Loucy (cell line): Measurements from ENCODE around the gene CRYBB1.

Experiments
- H2AFZ ChIP-seq: fragments of 200-600 bp; sonication (generic); 2 replicates; pipeline ENCODE4 v1.6.0; 2016; ENCODE audit warnings: antibody characterized with exemption, mild to moderate bottlenecking, low read length, moderate library complexity
- H3F3A ChIP-seq: fragments of 200-600 bp; 2 replicates; pipeline ENCODE4 v1.6.0; 2016; ENCODE audit warnings: antibody characterized with exemption, low read depth, mild to moderate bottlenecking
- H3K27me3 ChIP-seq: fragments of 200-600 bp; sonication (generic); 2 replicates; pipeline ENCODE4 v1.6.1; 2014; ENCODE audit warnings: low read length, mild to moderate bottlenecking; ENCODE audit not compliant: insufficient read depth, poor library complexity, severe bottlenecking
- H3K36me3 ChIP-seq: fragments of 200-600 bp; sonication (generic); 2 replicates; pipeline ENCODE4 v1.6.1; 2016; ENCODE audit warnings: low read length; ENCODE audit not compliant: insufficient read depth
- H3K4me1 ChIP-seq: fragments of 200-600 bp; sonication (generic); 2 replicates; pipeline ENCODE4 v1.5.1; 2014; ENCODE audit warnings: low read length, mild to moderate bottlenecking; ENCODE audit not compliant: insufficient read depth, poor library complexity, severe bottlenecking
- H3K4me2 ChIP-seq: fragments of 200-600 bp; sonication (generic); 2 replicates; pipeline ENCODE4 v1.6.0; 2014; ENCODE audit warnings: antibody characterized with exemption, low read length, low read depth, mild to moderate bottlenecking; ENCODE audit not compliant: poor library complexity, severe bottlenecking
- H3K4me3 ChIP-seq: fragments of 200-600 bp; sonication (generic); 2 replicates; pipeline ENCODE4 v1.5.1; 2014; ENCODE audit warnings: low read length, mild to moderate bottlenecking, mixed read lengths; ENCODE audit not compliant: poor library complexity, severe bottlenecking
- H3K79me2 ChIP-seq: fragments of 200-600 bp; sonication (generic); 2 replicates; pipeline ENCODE4 v1.6.1; 2014; ENCODE audit warnings: low read length; ENCODE audit not compliant: insufficient read depth
- H3K9ac ChIP-seq: fragments of 200-600 bp; sonication (generic); 2 replicates; pipeline ENCODE4 v1.6.0; 2014; ENCODE audit warnings: mild to moderate bottlenecking, low read depth, low read length, moderate library complexity; ENCODE audit not compliant: poor library complexity, severe bottlenecking
- H3K9me2 ChIP-seq: fragments of 200-600 bp; sonication (generic); replicated peaks from 2 replicates; pipeline ENCODE4 v1.6.1; 2016; ENCODE audit warnings: low read depth, low read length, mixed read lengths
- H3K9me3 ChIP-seq: fragments of 200-600 bp; sonication (generic); 2 replicates; pipeline ENCODE4 v1.6.1; 2014; ENCODE audit warnings: mild to moderate bottlenecking, antibody characterized with exemption, low read length, low read depth; ENCODE audit not compliant: insufficient read depth
- H4K20me1 ChIP-seq: fragments of 200-600 bp; sonication (generic); 2 replicates; pipeline ENCODE4 v1.6.0; 2014; ENCODE audit warnings: antibody characterized with exemption, low read length, mild to moderate bottlenecking; ENCODE audit not compliant: insufficient read depth, poor library complexity, severe bottlenecking
- CTCF ChIP-seq: fragments of 200-600 bp; sonication (generic); conservative IDR thresholded peaks from 2 replicates; pipeline ENCODE4 v1.5.1; 2014; ENCODE audit warnings: mild to moderate bottlenecking, antibody characterized with exemption, low read length
- EZH2phosphoT487 ChIP-seq: fragments of 200-600 bp; IDR thresholded peaks from 2 replicates; pipeline ENCODE4 v1.6.1; 2018; ENCODE audit warnings: antibody characterized with exemption, mild to moderate bottlenecking, moderate library complexity, borderline replicate concordance

Gene CRYBB1

GRCh38 chr22:26635117-26635516, 17.3 kb upstream of the CRYBB1 start:
- H3K4me2 ChIP-seq, result no peak overlapping the region
- H3F3A ChIP-seq, result no peaks in the 10 kb centered on the region
- no peak overlapping the region for H3K4me3 ChIP-seq
- H3K36me3 ChIP-seq, result no peaks in the 10 kb centered on the region
- H3K27me3 ChIP-seq, result no peaks in the 10 kb centered on the region
- H3K4me1 ChIP-seq, result peaks cover 14% of the 10 kb centered on the region
- no peak overlapping the region for H2AFZ ChIP-seq
- no peaks in the 10 kb centered on the region for H3K9me3 ChIP-seq
- no peak for TF ChIP-seq CTCF
- no peak for TF ChIP-seq EZH2phosphoT487
- H3K9me2 ChIP-seq, result no peaks in the 10 kb centered on the region
- H3K79me2 ChIP-seq, result no peaks in the 10 kb centered on the region
- H4K20me1 ChIP-seq, result no peaks in the 10 kb centered on the region
- H3K9ac ChIP-seq, result no peak overlapping the region

DNA sequence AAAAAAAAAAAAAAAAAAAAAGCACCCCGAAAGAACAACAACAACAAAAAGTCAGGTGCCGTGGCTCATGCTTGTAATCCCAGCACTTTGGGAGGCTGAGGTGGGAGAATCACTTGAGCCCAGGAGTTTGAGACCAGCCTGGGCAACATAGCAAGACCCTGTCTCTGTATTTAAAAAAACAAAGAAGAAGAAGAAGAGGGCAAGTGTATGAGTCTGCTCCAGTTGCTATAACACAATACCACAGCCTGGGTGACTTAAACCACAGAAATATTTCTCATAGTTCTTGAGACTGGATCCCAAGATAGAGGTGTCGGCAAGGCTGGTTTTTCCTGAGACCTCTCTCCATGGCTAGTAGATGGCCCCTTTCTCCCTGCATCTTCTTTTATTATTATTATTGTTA, 16.4 kb upstream of the CRYBB1 start:
- Histone ChIP-seq H3K9ac (no peak overlapping the region), H3K9me3 (no peaks in the 10 kb centered on the region), H3K79me2 (no peaks in the 10 kb centered on the region), H3K36me3 (no peaks in the 10 kb centered on the region), H3K4me3 (no peak overlapping the region), H3K4me2 (no peak overlapping the region), H4K20me1 (no peaks in the 10 kb centered on the region), H2AFZ (no peak overlapping the region), H3K4me1 (peaks cover 14% of the 10 kb centered on the region), H3K9me2 (no peaks in the 10 kb centered on the region), H3K27me3 (no peaks in the 10 kb centered on the region), H3F3A (no peaks in the 10 kb centered on the region)
- TF ChIP-seq CTCF (no peak), EZH2phosphoT487 (no peak)

GRCh38 chr22:26632422-26633155, 14.8 kb upstream of the CRYBB1 start:
- no peaks in the 10 kb centered on the region for H3K36me3 ChIP-seq
- peak overlapping the region; percentile 11 for H3K9ac ChIP-seq
- no peaks in the 10 kb centered on the region for H3K79me2 ChIP-seq
- peak overlapping the region; percentile 72 for H2AFZ ChIP-seq
- peak overlapping the region; percentile 48 for H3K4me2 ChIP-seq
- TF ChIP-seq EZH2phosphoT487 (no peak), CTCF (no peak)
- H3F3A ChIP-seq, result no peaks in the 10 kb centered on the region
- H3K4me1 ChIP-seq, result peaks cover 19% of the 10 kb centered on the region
- H3K9me2 ChIP-seq, result no peaks in the 10 kb centered on the region
- no peaks in the 10 kb centered on the region for H3K9me3 ChIP-seq
- H4K20me1 ChIP-seq, result no peaks in the 10 kb centered on the region
- no peaks in the 10 kb centered on the region for H3K27me3 ChIP-seq
- peak overlapping the region; percentile 19 for H3K4me3 ChIP-seq
